GM23248 (cell line): ENCODE data around the gene NAPA. TPM values are rescaled to one million over a fixed set of nuclear protein-coding genes. Genes with fewer than 3 reads are reported as not detected.

Experiments
- DNase-seq: peaks from one replicate; pipeline ENCODE4 v3.0.0-alpha.2; 2015
- H2AFZ ChIP-seq: fragments of 200-600 bp; sonication (generic); 2 replicates; pipeline ENCODE4 v1.6.1; 2016; ENCODE audit warnings: antibody characterized with exemption
- H3F3A ChIP-seq: fragments of 200-600 bp; sonication (generic); 2 replicates; pipeline ENCODE4 v1.6.1; 2016; ENCODE audit warnings: mild to moderate bottlenecking, antibody characterized with exemption, mixed run types; ENCODE audit not compliant: insufficient read depth
- H3K27ac ChIP-seq: fragments of 200-600 bp; sonication (generic); 2 replicates; pipeline ENCODE4 v1.5.1; 2016; ENCODE audit warnings: mild to moderate bottlenecking
- H3K27me3 ChIP-seq: fragments of 200-600 bp; sonication (generic); replicated peaks from 2 replicates; pipeline ENCODE4 v1.6.1; 2016; ENCODE audit warnings: mild to moderate bottlenecking; ENCODE audit not compliant: insufficient read depth
- H3K36me3 ChIP-seq: fragments of 200-600 bp; sonication (generic); 2 replicates; pipeline ENCODE4 v1.6.1; 2016; ENCODE audit warnings: low read depth, mild to moderate bottlenecking
- H3K4me1 ChIP-seq: fragments of 200-600 bp; sonication (generic); 2 replicates; pipeline ENCODE4 v1.6.1; 2016; ENCODE audit warnings: mild to moderate bottlenecking; ENCODE audit not compliant: insufficient read depth
- H3K4me2 ChIP-seq: fragments of 200-600 bp; sonication (generic); one replicate; pipeline ENCODE4 v1.6.1; 2016; ENCODE audit warnings: mild to moderate bottlenecking; ENCODE audit not compliant: unreplicated experiment
- H3K4me3 ChIP-seq: fragments of 200-600 bp; sonication (generic); 2 replicates; pipeline ENCODE4 v1.5.1; 2016; ENCODE audit warnings: mild to moderate bottlenecking
- H3K79me2 ChIP-seq: fragments of 200-600 bp; sonication (generic); 2 replicates; pipeline ENCODE4 v1.6.1; 2016; ENCODE audit warnings: mild to moderate bottlenecking; ENCODE audit not compliant: insufficient read depth
- H3K9ac ChIP-seq: fragments of 200-600 bp; sonication (generic); 2 replicates; pipeline ENCODE4 v1.6.1; 2016; ENCODE audit warnings: mild to moderate bottlenecking
- H3K9me2 ChIP-seq: fragments of 200-600 bp; sonication (generic); 2 replicates; pipeline ENCODE4 v1.6.1; 2016; ENCODE audit warnings: mixed run types, mild to moderate bottlenecking, moderate library complexity; ENCODE audit not compliant: insufficient read depth
- H3K9me3 ChIP-seq: fragments of 200-600 bp; sonication (generic); one replicate; pipeline ENCODE4 v1.6.1; 2017; ENCODE audit warnings: low read depth
- H4K20me1 ChIP-seq: fragments of 200-600 bp; sonication (generic); 2 replicates; pipeline ENCODE4 v1.6.0; 2016; ENCODE audit not compliant: insufficient read depth
- EZH2 ChIP-seq: fragments of 200-600 bp; sonication (generic); IDR thresholded peaks from 2 replicates; pipeline ENCODE4 v1.6.1; 2018; ENCODE audit warnings: antibody characterized with exemption, mild to moderate bottlenecking; ENCODE audit not compliant: insufficient read depth, poor library complexity, severe bottlenecking
- EZH2phosphoT487 ChIP-seq: fragments of 200-600 bp; sonication (generic); IDR thresholded peaks from 2 replicates; pipeline ENCODE4 v1.6.1; 2018; ENCODE audit warnings: antibody characterized with exemption, moderate library complexity, mild to moderate bottlenecking, low read depth; ENCODE audit not compliant: insufficient read depth
- WGBS, 2 experiments: methylation state at CpG; one replicate each; pipeline ENCODE4 v1.1.6; 2015 to 2017; ENCODE audit warnings: low lambda C conversion rate in 2 of 2, low coverage in 1 of 2; ENCODE audit errors: missing lambda C conversion rate in 2 of 2; 5-methylcytosine and 5-hydroxymethylcytosine counted together
- in situ Hi-C: fragments of 300-500 bp; cut with MboI; formaldehyde crosslinking; loops from 2 replicates; pipeline ENCODE4 v1.15.0; 2020
- polyA plus RNA-seq: library from polyadenylated mRNA; unstranded; fragments of >200 nt; fragmentation: Nextera tagmentation; extraction: Ambion mirVana; gene quantifications from 2 replicates; pipeline ENCODE4 v1.2.1, GENCODE V29; 2016
- total RNA-seq: library from RNA; depleted of rRNA; stranded (reverse); fragments of >200 nt; shearing (Covaris generic); gene quantifications from 2 replicates; pipeline ENCODE4 v1.2.3, GENCODE V29; 2014; rRNA removed

NAPA gene
- 94.1 and 110 TPM in 2 replicates for total RNA-seq
- 183 and 187 TPM in 2 replicates for polyA plus RNA-seq

GRCh38 chr19:47514869-47515588 lies at the start of gene NAPA:
TSS of gene NAPA (minus strand) at chr19:47515063. CDS start at chr19:47514940, 123 bp downstream.
- TF ChIP-seq EZH2 (no peak), EZH2phosphoT487 (no peak)
- H3K4me2 ChIP-seq = peak within 1 kb of the TSS; percentile 93
- DNase-seq = peak; percentile 100
- peak within 1 kb of the TSS; percentile 95 for H3K4me3 ChIP-seq
- WGBS, 2 experiments = 0 to 1% methylated on average over 65 to 76 of the region's 78 CpGs
- H2AFZ ChIP-seq = peak within 1 kb of the TSS; percentile 92
- H3K36me3 ChIP-seq = no peaks in the 10 kb centered on the region
- in situ Hi-C loops = no loop called here
- no peaks in the 10 kb centered on the region for H3K9me2 ChIP-seq
- peak within 1 kb of the TSS; percentile 98 for H3K27ac ChIP-seq
- no peaks in the 10 kb centered on the region for H3K9me3 ChIP-seq
- no peaks in the 10 kb centered on the region for H4K20me1 ChIP-seq
- H3K9ac ChIP-seq = peak within 1 kb of the TSS; percentile 99
- no peaks in the 10 kb centered on the region for H3K27me3 ChIP-seq
- peaks cover 11% of the 10 kb centered on the region; the same call in 1 of the 2 replicates for H3F3A ChIP-seq
- peaks cover 27% of the 10 kb centered on the region for H3K4me1 ChIP-seq
- peaks cover 48% of the 10 kb centered on the region for H3K79me2 ChIP-seq

- no peak overlapping the region for H3K4me2 ChIP-seq
- no peak overlapping the region for H3K27ac ChIP-seq
- H3K27me3 ChIP-seq = no peaks in the 10 kb centered on the region
- H3K9me2 ChIP-seq = no peaks in the 10 kb centered on the region
- H3K9me3 ChIP-seq = no peaks in the 10 kb centered on the region
- no peak overlapping the region for H3K9ac ChIP-seq
- WGBS, 2 experiments = 86% methylated on average over 3 of the region's 3 CpGs
- no peaks in the 10 kb centered on the region for H3F3A ChIP-seq
- H2AFZ ChIP-seq = no peak overlapping the region
- H3K4me3 ChIP-seq = no peak overlapping the region
- no peaks in the 10 kb centered on the region for H3K4me1 ChIP-seq
- H3K79me2 ChIP-seq = no peaks in the 10 kb centered on the region
- TF ChIP-seq EZH2phosphoT487 = no peak
- no peak for TF ChIP-seq EZH2
- no peaks in the 10 kb centered on the region for H3K36me3 ChIP-seq
- no peaks in the 10 kb centered on the region for H4K20me1 ChIP-seq
- in situ Hi-C loops = no loop called here
- no peak for DNase-seq
These were observed 49.2 kb upstream of the NAPA start for GRCh38 chr19:47564081-47564480.

DNA sequence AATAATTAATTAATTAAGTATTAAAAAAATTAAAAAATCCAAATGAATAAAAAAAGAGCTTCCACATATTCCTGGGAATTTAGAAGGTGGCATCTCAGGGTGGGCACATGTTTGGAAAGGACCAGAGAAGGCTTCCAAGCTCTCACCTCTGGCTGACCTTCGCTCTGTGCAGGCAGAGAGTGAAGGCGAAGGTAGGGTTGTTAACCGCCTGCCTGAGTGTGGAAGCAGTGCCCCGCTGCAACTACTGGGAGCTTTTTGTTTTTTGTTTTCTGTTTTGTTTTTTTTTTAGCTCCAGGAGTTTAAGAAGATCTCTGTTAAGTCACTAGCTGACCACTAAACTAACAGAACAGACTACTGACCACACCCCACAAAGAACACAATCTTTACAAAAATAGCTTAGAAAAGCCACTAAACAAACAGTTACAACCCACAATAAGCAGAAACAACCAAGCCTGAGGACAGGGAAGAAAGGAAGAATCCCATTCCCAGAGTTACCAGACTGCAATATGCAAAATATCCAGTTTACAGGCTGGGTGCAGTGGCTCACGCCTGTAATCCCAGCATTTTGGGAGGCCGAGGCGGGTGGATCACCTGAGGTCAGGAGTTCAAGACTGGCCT lies 46.7 kb upstream of the NAPA start:
- H3K4me1 ChIP-seq = no peaks in the 10 kb centered on the region
- H3K9me2 ChIP-seq = no peaks in the 10 kb centered on the region
- no peak overlapping the region for H3K27ac ChIP-seq
- H3K79me2 ChIP-seq = no peaks in the 10 kb centered on the region
- WGBS, 2 experiments = 82 to 86% methylated on average over 7 of the region's 7 CpGs
- no peaks in the 10 kb centered on the region for H3K27me3 ChIP-seq
- no peak overlapping the region for H2AFZ ChIP-seq
- no peaks in the 10 kb centered on the region for H4K20me1 ChIP-seq
- in situ Hi-C loops = no loop called here
- no peak overlapping the region for H3K4me2 ChIP-seq
- H3K9ac ChIP-seq = no peak overlapping the region
- H3K36me3 ChIP-seq = no peaks in the 10 kb centered on the region
- TF ChIP-seq EZH2phosphoT487 (no peak), EZH2 (no peak)
- DNase-seq = no peak
- H3K4me3 ChIP-seq = no peak overlapping the region
- H3F3A ChIP-seq = no peaks in the 10 kb centered on the region
- H3K9me3 ChIP-seq = no peaks in the 10 kb centered on the region

DNA sequence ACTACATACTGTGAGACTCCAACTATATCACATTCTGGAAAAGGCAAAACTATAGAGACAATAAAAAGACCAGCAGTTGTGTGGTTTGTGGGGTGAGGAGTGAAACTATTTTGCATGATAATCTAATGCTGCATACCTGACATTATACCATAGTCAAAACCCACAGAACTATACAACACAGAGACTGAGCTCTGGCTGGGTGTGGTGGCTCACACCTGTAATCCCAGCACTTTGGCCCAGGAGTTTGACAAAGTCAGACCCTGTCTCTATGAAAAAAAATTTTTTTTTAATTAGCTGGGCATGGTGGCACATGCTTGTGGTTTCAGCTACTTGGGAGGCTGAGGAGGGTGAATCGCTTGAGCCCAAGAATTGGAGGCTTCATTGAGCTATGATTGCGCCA lies 46.1 kb upstream of the NAPA start:
- no peaks in the 10 kb centered on the region for H3K27me3 ChIP-seq
- no peak overlapping the region for H3K4me3 ChIP-seq
- TF ChIP-seq EZH2phosphoT487 = no peak
- no peak for TF ChIP-seq EZH2
- 94 to 95% methylated on average over 2 of the region's 2 CpGs for WGBS, 2 experiments
- no peak overlapping the region for H3K4me2 ChIP-seq
- H3F3A ChIP-seq = no peaks in the 10 kb centered on the region
- no peaks in the 10 kb centered on the region for H3K79me2 ChIP-seq
- no peak overlapping the region for H3K9ac ChIP-seq
- DNase-seq = no peak
- no peaks in the 10 kb centered on the region for H4K20me1 ChIP-seq
- no peaks in the 10 kb centered on the region for H3K9me2 ChIP-seq
- no peak overlapping the region for H3K27ac ChIP-seq
- no peaks in the 10 kb centered on the region for H3K9me3 ChIP-seq
- in situ Hi-C loops = no loop called here
- H3K36me3 ChIP-seq = no peaks in the 10 kb centered on the region
- no peaks in the 10 kb centered on the region for H3K4me1 ChIP-seq
- H2AFZ ChIP-seq = no peak overlapping the region
